ENCODE measurements around the gene ERICH2.
"Not testable (repeated sequence)": the region's sequence is repeated elsewhere in the genome, so short reads cannot be mapped to it uniquely, and the experiment has no call there.

ERICH2 gene

DNA sequence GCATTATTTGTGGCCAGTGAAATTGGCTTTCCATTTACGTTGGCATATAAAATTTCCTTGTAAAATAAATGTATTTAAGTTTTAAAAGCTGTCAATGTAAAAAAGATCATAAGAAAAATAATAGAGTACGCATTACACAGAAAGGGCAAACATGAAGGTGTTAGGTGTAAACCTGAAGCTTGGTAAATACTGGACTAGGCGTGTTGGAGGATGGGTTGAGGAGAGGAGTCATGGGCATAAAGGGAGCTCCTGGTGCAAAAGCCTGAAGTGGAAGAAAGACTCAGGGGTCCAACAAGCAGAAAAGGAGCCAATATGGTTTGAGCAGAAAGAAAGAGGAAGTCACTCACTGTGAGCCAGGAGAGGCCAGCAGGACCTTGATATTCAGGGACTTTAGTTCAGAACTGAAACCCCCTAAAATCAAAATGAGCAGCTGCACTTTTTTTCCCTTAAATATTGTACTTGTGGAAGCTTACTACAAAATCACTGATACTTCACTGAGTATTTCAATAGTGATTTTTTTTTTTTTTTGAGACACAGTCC, 30.6 kb upstream of the ERICH2 start:
- DNase-seq (ENCODE audit: low read depth, low spot score): no peak
- no peaks in the 10 kb centered on the region for H3K9me3 ChIP-seq (ENCODE audit: control insufficient read depth, insufficient read depth, low read length)
- H3K36me3 ChIP-seq (ENCODE audit: control insufficient read depth, insufficient read depth, low read length): no peaks in the 10 kb centered on the region
- no peaks in the 10 kb centered on the region for H3K27me3 ChIP-seq (ENCODE audit: control insufficient read depth, insufficient read depth, low read length)
- WGBS (ENCODE audit: insufficient coverage, insufficient read length): no CpG with 5 or more reads among the region's 3 CpGs
- H3K4me3 ChIP-seq (ENCODE audit: low read length): no peak overlapping the region
- H3K27ac ChIP-seq (ENCODE audit: low read length): no peak overlapping the region
- no peaks in the 10 kb centered on the region for H3K4me1 ChIP-seq (ENCODE audit: control insufficient read depth, insufficient read depth, low read length)

GRCh38 chr2:170740660-170741059, 29.5 kb upstream of the ERICH2 start:
- Histone ChIP-seq H3K9me3 (ENCODE audit: control insufficient read depth, insufficient read depth, low read length) (no peaks in the 10 kb centered on the region), H3K36me3 (ENCODE audit: control insufficient read depth, insufficient read depth, low read length) (no peaks in the 10 kb centered on the region), H3K4me3 (ENCODE audit: low read length) (no peak overlapping the region), H3K4me1 (ENCODE audit: control insufficient read depth, insufficient read depth, low read length) (no peaks in the 10 kb centered on the region), H3K27ac (ENCODE audit: low read length) (no peak overlapping the region), H3K27me3 (ENCODE audit: control insufficient read depth, insufficient read depth, low read length) (no peaks in the 10 kb centered on the region)
- DNase-seq (ENCODE audit: low read depth, low spot score): no peak
- WGBS (ENCODE audit: insufficient coverage, insufficient read length): no CpG with 5 or more reads among the region's 4 CpGs

DNA sequence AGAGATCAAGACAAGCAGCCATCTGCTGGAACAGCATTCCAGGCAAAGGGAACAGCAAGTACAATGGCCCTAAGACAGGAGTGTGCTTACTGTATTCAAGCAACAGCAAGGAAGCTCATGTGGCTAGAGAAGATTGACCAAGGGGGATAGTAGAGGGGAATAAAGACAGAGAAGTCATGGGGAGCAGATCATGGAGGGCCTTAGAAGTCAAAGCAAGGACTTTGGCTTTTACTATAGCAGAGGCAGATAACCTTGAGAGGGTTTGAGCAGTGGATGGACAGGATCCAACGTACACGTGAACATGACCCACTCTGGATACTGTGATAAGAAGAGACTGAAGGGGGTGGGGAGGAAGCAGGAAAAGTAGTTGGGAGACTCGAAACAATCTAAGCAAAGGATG, 28.2 kb upstream of the ERICH2 start:
- Histone ChIP-seq H3K9me3 (ENCODE audit: control insufficient read depth, insufficient read depth, low read length) (no peaks in the 10 kb centered on the region), H3K4me3 (ENCODE audit: low read length) (no peak overlapping the region), H3K4me1 (ENCODE audit: control insufficient read depth, insufficient read depth, low read length) (no peaks in the 10 kb centered on the region), H3K27ac (ENCODE audit: low read length) (no peak overlapping the region), H3K36me3 (ENCODE audit: control insufficient read depth, insufficient read depth, low read length) (no peaks in the 10 kb centered on the region), H3K27me3 (ENCODE audit: control insufficient read depth, insufficient read depth, low read length) (no peaks in the 10 kb centered on the region)
- no peak for DNase-seq (ENCODE audit: low read depth, low spot score)
- WGBS (ENCODE audit: insufficient coverage, insufficient read length): no CpG with 5 or more reads among the region's 3 CpGs

GRCh38 chr2:170742896-170743529, 27.2 kb upstream of the ERICH2 start:
- H3K4me3 ChIP-seq (ENCODE audit: low read length): no peak overlapping the region
- no peaks in the 10 kb centered on the region for H3K27me3 ChIP-seq (ENCODE audit: control insufficient read depth, insufficient read depth, low read length)
- DNase-seq (ENCODE audit: low read depth, low spot score): no peak
- no peak overlapping the region for H3K27ac ChIP-seq (ENCODE audit: low read length)
- no CpG with 5 or more reads among the region's 6 CpGs for WGBS (ENCODE audit: insufficient coverage, insufficient read length)
- H3K36me3 ChIP-seq (ENCODE audit: control insufficient read depth, insufficient read depth, low read length): no peaks in the 10 kb centered on the region
- no peaks in the 10 kb centered on the region for H3K4me1 ChIP-seq (ENCODE audit: control insufficient read depth, insufficient read depth, low read length)
- H3K9me3 ChIP-seq (ENCODE audit: control insufficient read depth, insufficient read depth, low read length): no peaks in the 10 kb centered on the region

DNA sequence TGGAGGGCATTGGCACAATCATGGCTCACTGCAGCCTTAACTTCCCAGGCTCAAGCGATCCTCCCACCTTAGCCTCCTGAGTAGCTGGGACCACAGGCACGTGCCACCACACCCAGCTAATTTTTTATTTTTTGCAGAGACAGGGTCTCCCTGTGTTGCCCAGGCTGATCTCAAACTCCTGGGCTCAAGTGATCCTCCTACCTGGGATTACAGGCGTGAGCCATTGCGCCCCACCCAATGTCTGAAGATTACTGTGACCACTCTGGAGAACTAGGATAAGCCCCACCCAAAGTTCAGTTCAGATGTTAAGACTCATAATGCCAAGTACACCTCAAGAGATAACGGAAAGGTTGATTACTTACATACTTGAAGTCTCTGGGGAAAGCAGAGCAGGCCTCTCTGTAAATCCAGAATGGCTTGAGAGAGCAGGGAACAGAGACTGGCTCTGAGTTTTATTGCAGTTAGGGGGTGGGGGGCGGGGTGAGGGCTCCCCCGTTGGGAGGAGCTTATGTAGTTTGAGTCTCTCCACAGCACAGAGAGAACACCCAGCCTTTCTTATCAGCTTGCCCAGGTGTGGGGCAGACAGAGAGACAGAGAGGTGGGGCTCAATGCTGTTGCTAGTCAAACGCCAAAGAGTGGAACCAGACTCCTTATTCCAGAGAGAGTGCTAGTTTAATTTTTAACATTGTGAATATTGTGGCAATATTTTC, 26.5 kb upstream of the ERICH2 start:
- Histone ChIP-seq H3K4me1 (ENCODE audit: control insufficient read depth, insufficient read depth, low read length) (no peaks in the 10 kb centered on the region), H3K27me3 (ENCODE audit: control insufficient read depth, insufficient read depth, low read length) (no peaks in the 10 kb centered on the region), H3K36me3 (ENCODE audit: control insufficient read depth, insufficient read depth, low read length) (no peaks in the 10 kb centered on the region), H3K4me3 (ENCODE audit: low read length) (no peak overlapping the region), H3K9me3 (ENCODE audit: control insufficient read depth, insufficient read depth, low read length) (no peaks in the 10 kb centered on the region), H3K27ac (ENCODE audit: low read length) (no peak overlapping the region)
- no CpG with 5 or more reads among the region's 8 CpGs for WGBS (ENCODE audit: insufficient coverage, insufficient read length)
- DNase-seq (ENCODE audit: low read depth, low spot score): no peak

GRCh38 chr2:170744248-170745002, 25.8 kb upstream of the ERICH2 start:
- no peak for DNase-seq (ENCODE audit: low read depth, low spot score)
- Histone ChIP-seq H3K9me3 (ENCODE audit: control insufficient read depth, insufficient read depth, low read length) (no peaks in the 10 kb centered on the region), H3K36me3 (ENCODE audit: control insufficient read depth, insufficient read depth, low read length) (no peaks in the 10 kb centered on the region), H3K27ac (ENCODE audit: low read length) (no peak overlapping the region), H3K27me3 (ENCODE audit: control insufficient read depth, insufficient read depth, low read length) (no peaks in the 10 kb centered on the region), H3K4me3 (ENCODE audit: low read length) (no peak overlapping the region), H3K4me1 (ENCODE audit: control insufficient read depth, insufficient read depth, low read length) (no peaks in the 10 kb centered on the region)
- no CpG with 5 or more reads among the region's 14 CpGs for WGBS (ENCODE audit: insufficient coverage, insufficient read length)

DNA sequence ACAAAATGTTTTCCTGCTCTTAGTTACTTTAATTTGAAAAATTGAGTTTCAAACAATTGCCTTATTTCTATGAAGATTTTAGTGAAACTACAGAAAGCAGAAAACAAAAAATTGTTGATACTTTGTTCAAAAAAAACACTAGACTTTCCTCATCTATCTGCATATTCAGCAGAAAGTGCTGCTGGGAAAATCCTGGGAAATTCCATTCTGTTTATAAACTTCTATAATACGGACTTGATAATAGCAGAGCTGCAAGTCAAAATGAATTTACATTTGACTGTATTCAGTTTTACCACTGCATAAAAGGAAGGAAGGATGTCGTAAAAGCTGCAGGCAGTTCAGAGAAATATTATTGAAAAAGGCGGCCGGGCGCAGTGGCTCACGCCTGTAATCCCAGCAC, 24.9 kb upstream of the ERICH2 start:
- no peak overlapping the region for H3K4me3 ChIP-seq (ENCODE audit: low read length)
- no peaks in the 10 kb centered on the region for H3K27me3 ChIP-seq (ENCODE audit: control insufficient read depth, insufficient read depth, low read length)
- no peak for DNase-seq (ENCODE audit: low read depth, low spot score)
- H3K4me1 ChIP-seq (ENCODE audit: control insufficient read depth, insufficient read depth, low read length): no peaks in the 10 kb centered on the region
- no peak overlapping the region for H3K27ac ChIP-seq (ENCODE audit: low read length)
- no CpG with 5 or more reads among the region's 6 CpGs for WGBS (ENCODE audit: insufficient coverage, insufficient read length)
- H3K9me3 ChIP-seq (ENCODE audit: control insufficient read depth, insufficient read depth, low read length): no peaks in the 10 kb centered on the region
- no peaks in the 10 kb centered on the region for H3K36me3 ChIP-seq (ENCODE audit: control insufficient read depth, insufficient read depth, low read length)

- no peak overlapping the region for H3K27ac ChIP-seq (ENCODE audit: low read length)
- no peak overlapping the region for H3K4me3 ChIP-seq (ENCODE audit: low read length)
- H3K4me1 ChIP-seq (ENCODE audit: control insufficient read depth, insufficient read depth, low read length): no peaks in the 10 kb centered on the region
- H3K27me3 ChIP-seq (ENCODE audit: control insufficient read depth, insufficient read depth, low read length): no peaks in the 10 kb centered on the region
- H3K9me3 ChIP-seq (ENCODE audit: control insufficient read depth, insufficient read depth, low read length): no peaks in the 10 kb centered on the region
- WGBS (ENCODE audit: insufficient coverage, insufficient read length): no CpG with 5 or more reads among the region's 4 CpGs
- DNase-seq (ENCODE audit: low read depth, low spot score): no peak
- no peaks in the 10 kb centered on the region for H3K36me3 ChIP-seq (ENCODE audit: control insufficient read depth, insufficient read depth, low read length)
Observed at GRCh38 chr2:170747921-170748320, 22.3 kb upstream of the ERICH2 start.

GRCh38 chr2:170751555-170751954, 18.6 kb upstream of the ERICH2 start:
- not testable (repeated sequence) for H3K36me3 ChIP-seq (ENCODE audit: control insufficient read depth, insufficient read depth, low read length); H3K4me3 ChIP-seq (ENCODE audit: low read length); H3K27me3 ChIP-seq (ENCODE audit: control insufficient read depth, insufficient read depth, low read length); DNase-seq (ENCODE audit: low read depth, low spot score); H3K9me3 ChIP-seq (ENCODE audit: control insufficient read depth, insufficient read depth, low read length); H3K4me1 ChIP-seq (ENCODE audit: control insufficient read depth, insufficient read depth, low read length); H3K27ac ChIP-seq (ENCODE audit: low read length)
- WGBS (ENCODE audit: insufficient coverage, insufficient read length): no CpG with 5 or more reads among the region's 12 CpGs

DNA sequence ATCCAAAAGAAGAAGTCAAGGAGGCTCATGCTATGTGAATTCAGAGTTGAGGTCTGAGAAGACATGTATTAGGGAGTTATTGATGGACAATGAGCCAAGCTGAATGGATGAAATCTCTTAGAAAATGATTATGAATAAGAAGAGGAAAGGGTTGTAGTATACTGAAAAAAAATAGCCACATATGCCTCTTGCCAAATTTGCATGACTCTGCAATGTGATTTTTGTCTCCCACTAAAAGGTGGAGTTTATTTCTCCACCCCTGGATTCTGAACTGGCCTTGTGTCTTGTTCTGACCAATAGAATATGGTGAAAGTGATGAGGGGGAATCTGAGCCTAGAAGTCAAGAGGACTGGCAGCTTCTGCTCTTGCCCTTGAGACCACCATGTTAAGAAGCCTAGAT, 8.6 kb upstream of the ERICH2 start:
- no peak overlapping the region for H3K27ac ChIP-seq (ENCODE audit: low read length)

More for the DNA sequence above, 8.6 kb upstream of the ERICH2 start:
- H3K4me1 ChIP-seq (ENCODE audit: control insufficient read depth, insufficient read depth, low read length): no peaks in the 10 kb centered on the region; the same call in 1 of the 2 replicates
- no peak overlapping the region for H3K4me3 ChIP-seq (ENCODE audit: low read length)
- H3K36me3 ChIP-seq (ENCODE audit: control insufficient read depth, insufficient read depth, low read length): no peaks in the 10 kb centered on the region
- DNase-seq (ENCODE audit: low read depth, low spot score): no peak
- no peaks in the 10 kb centered on the region; the same call in 1 of the 2 replicates for H3K9me3 ChIP-seq (ENCODE audit: control insufficient read depth, insufficient read depth, low read length)
- no peaks in the 10 kb centered on the region for H3K27me3 ChIP-seq (ENCODE audit: control insufficient read depth, insufficient read depth, low read length)

All from iPS DF 6.9 (cell line).